Measurements from ENCODE around the gene KBTBD13.
"Not testable (repeated sequence)": the region's sequence is repeated elsewhere in the genome, so short reads cannot be mapped to it uniquely, and the experiment has no call there.

The KBTBD13 gene

GRCh38 chr15:65086680-65087111 is 10.2 kb downstream of the KBTBD13 start:
- peaks cover 5 to 13% (median 9%) of the 10 kb centered on the region in 5 donors for H3K27me3 ChIP-seq (ENCODE audit: control insufficient read depth in 5 of 5, insufficient read depth in 4 of 5, low read length in 5 of 5)
- H3K9me3 ChIP-seq (ENCODE audit: control insufficient read depth in 5 of 5, low read length in 5 of 5): no peaks in the 10 kb centered on the region
- no peak overlapping the region for H3K27ac ChIP-seq (ENCODE audit: low read depth, low read length)
- H3K36me3 ChIP-seq (ENCODE audit: control insufficient read depth in 5 of 5, insufficient read depth in 5 of 5, low read length in 5 of 5): no peaks in the 10 kb centered on the region
- peaks cover 7 to 52% (median 35%) of the 10 kb centered on the region in 5 donors for H3K4me1 ChIP-seq (ENCODE audit: control insufficient read depth in 5 of 5, insufficient read depth in 5 of 5, low read length in 5 of 5)
- H3K4me3 ChIP-seq (ENCODE audit: low read depth in 1 of 5, low read length in 5 of 5): no peak overlapping the region
- no peak overlapping the region for H3K9ac ChIP-seq (ENCODE audit: low read length in 5 of 5)

GRCh38 chr15:65087411-65087810 is 10.9 kb downstream of the KBTBD13 start:
- H3K27ac ChIP-seq (ENCODE audit: low read depth, low read length): peak overlapping the region; percentile 62
- peaks cover 8 to 57% (median 40%) of the 10 kb centered on the region in 5 donors for H3K4me1 ChIP-seq (ENCODE audit: control insufficient read depth in 5 of 5, insufficient read depth in 5 of 5, low read length in 5 of 5)
- H3K36me3 ChIP-seq (ENCODE audit: control insufficient read depth in 5 of 5, insufficient read depth in 5 of 5, low read length in 5 of 5): no peaks in the 10 kb centered on the region
- H3K4me3 ChIP-seq (ENCODE audit: low read depth in 1 of 5, low read length in 5 of 5): no peak overlapping the region
- peak overlapping the region in 1 of 5 donors; percentile 66 for H3K9ac ChIP-seq (ENCODE audit: low read length in 5 of 5)
- H3K9me3 ChIP-seq (ENCODE audit: control insufficient read depth in 5 of 5, low read length in 5 of 5): no peaks in the 10 kb centered on the region
- peaks cover 5 to 9% (median 6%) of the 10 kb centered on the region in 5 donors for H3K27me3 ChIP-seq (ENCODE audit: control insufficient read depth in 5 of 5, insufficient read depth in 4 of 5, low read length in 5 of 5)

GRCh38 chr15:65087873-65088642 is 11.5 kb downstream of the KBTBD13 start:
- Histone ChIP-seq H3K27me3 (ENCODE audit: control insufficient read depth in 5 of 5, insufficient read depth in 4 of 5, low read length in 5 of 5) (peaks cover 0 to 7% (median 3%) of the 10 kb centered on the region in 5 donors), H3K27ac (ENCODE audit: low read depth, low read length) (peak overlapping the region; percentile 62), H3K4me1 (ENCODE audit: control insufficient read depth in 5 of 5, insufficient read depth in 5 of 5, low read length in 5 of 5) (peaks cover 8 to 57% (median 38%) of the 10 kb centered on the region in 5 donors), H3K36me3 (ENCODE audit: control insufficient read depth in 5 of 5, insufficient read depth in 5 of 5, low read length in 5 of 5) (peaks cover 0 to 4% (median 0%) of the 10 kb centered on the region in 5 donors), H3K9ac (ENCODE audit: low read length in 5 of 5) (peak overlapping the region in 2 of 5 donors; percentile 32 to 66), H3K4me3 (ENCODE audit: low read depth in 1 of 5, low read length in 5 of 5) (peak overlapping the region in 2 of 5 donors; percentile 5 to 13), H3K9me3 (ENCODE audit: control insufficient read depth in 5 of 5, low read length in 5 of 5) (no peaks in the 10 kb centered on the region)

- H3K9ac ChIP-seq (ENCODE audit: low read length in 5 of 5): peak overlapping the region in 1 of 5 donors; percentile 66
- H3K4me1 ChIP-seq (ENCODE audit: control insufficient read depth in 5 of 5, insufficient read depth in 5 of 5, low read length in 5 of 5): peaks cover 8 to 57% (median 38%) of the 10 kb centered on the region in 5 donors
- peaks cover 0 to 6% (median 0%) of the 10 kb centered on the region in 5 donors for H3K36me3 ChIP-seq (ENCODE audit: control insufficient read depth in 5 of 5, insufficient read depth in 5 of 5, low read length in 5 of 5)
- H3K4me3 ChIP-seq (ENCODE audit: low read depth in 1 of 5, low read length in 5 of 5): peak overlapping the region in 2 of 5 donors; percentile 6 to 13
- H3K9me3 ChIP-seq (ENCODE audit: control insufficient read depth in 5 of 5, low read length in 5 of 5): no peaks in the 10 kb centered on the region
- peaks cover 0 to 7% (median 0%) of the 10 kb centered on the region in 5 donors for H3K27me3 ChIP-seq (ENCODE audit: control insufficient read depth in 5 of 5, insufficient read depth in 4 of 5, low read length in 5 of 5)
- H3K27ac ChIP-seq (ENCODE audit: low read depth, low read length): peak overlapping the region; percentile 62
These were observed 12.1 kb downstream of the KBTBD13 start for GRCh38 chr15:65088643-65089021.

- peaks cover 8 to 57% (median 38%) of the 10 kb centered on the region in 5 donors for H3K4me1 ChIP-seq (ENCODE audit: control insufficient read depth in 5 of 5, insufficient read depth in 5 of 5, low read length in 5 of 5)
- no peak overlapping the region for H3K9ac ChIP-seq (ENCODE audit: low read length in 5 of 5)
These were observed 12.8 kb downstream of the KBTBD13 start for GRCh38 chr15:65089206-65089824.

GRCh38 chr15:65091946-65092770 is 15.6 kb downstream of the KBTBD13 start:
- H3K27ac ChIP-seq (ENCODE audit: low read depth, low read length): peak overlapping the region; percentile 37
- H3K9me3 ChIP-seq (ENCODE audit: control insufficient read depth in 5 of 5, low read length in 5 of 5): no peaks in the 10 kb centered on the region
- H3K36me3 ChIP-seq (ENCODE audit: control insufficient read depth in 5 of 5, insufficient read depth in 5 of 5, low read length in 5 of 5): peaks cover 0 to 13% (median 7%) of the 10 kb centered on the region in 5 donors

More at GRCh38 chr15:65089206-65089824, 12.8 kb downstream of the KBTBD13 start:
- no peaks in the 10 kb centered on the region for H3K9me3 ChIP-seq (ENCODE audit: control insufficient read depth in 5 of 5, low read length in 5 of 5)
- peak overlapping the region in 1 of 5 donors; percentile 6 for H3K4me3 ChIP-seq (ENCODE audit: low read depth in 1 of 5, low read length in 5 of 5)
- peak overlapping the region; percentile 62 for H3K27ac ChIP-seq (ENCODE audit: low read depth, low read length)
- peaks cover 0 to 7% (median 0%) of the 10 kb centered on the region in 5 donors for H3K27me3 ChIP-seq (ENCODE audit: control insufficient read depth in 5 of 5, insufficient read depth in 4 of 5, low read length in 5 of 5)
- peaks cover 0 to 6% (median 0%) of the 10 kb centered on the region in 5 donors for H3K36me3 ChIP-seq (ENCODE audit: control insufficient read depth in 5 of 5, insufficient read depth in 5 of 5, low read length in 5 of 5)

GRCh38 chr15:65092911-65093792 is 16.6 kb downstream of the KBTBD13 start:
- Histone ChIP-seq H3K27me3 (ENCODE audit: control insufficient read depth in 5 of 5, insufficient read depth in 4 of 5, low read length in 5 of 5) (no peaks in the 10 kb centered on the region), H3K4me1 (ENCODE audit: control insufficient read depth in 5 of 5, insufficient read depth in 5 of 5, low read length in 5 of 5) (peaks cover 4 to 30% (median 26%) of the 10 kb centered on the region in 5 donors), H3K36me3 (ENCODE audit: control insufficient read depth in 5 of 5, insufficient read depth in 5 of 5, low read length in 5 of 5) (peaks cover 1 to 23% (median 17%) of the 10 kb centered on the region in 5 donors), H3K4me3 (ENCODE audit: low read depth in 1 of 5, low read length in 5 of 5) (no peak overlapping the region), H3K27ac (ENCODE audit: low read depth, low read length) (no peak overlapping the region), H3K9me3 (ENCODE audit: control insufficient read depth in 5 of 5, low read length in 5 of 5) (no peaks in the 10 kb centered on the region), H3K9ac (ENCODE audit: low read length in 5 of 5) (no peak overlapping the region)

More at GRCh38 chr15:65091946-65092770, 15.6 kb downstream of the KBTBD13 start:
- Histone ChIP-seq H3K4me3 (ENCODE audit: low read depth in 1 of 5, low read length in 5 of 5) (no peak overlapping the region), H3K4me1 (ENCODE audit: control insufficient read depth in 5 of 5, insufficient read depth in 5 of 5, low read length in 5 of 5) (peaks cover 8 to 40% (median 36%) of the 10 kb centered on the region in 5 donors), H3K9ac (ENCODE audit: low read length in 5 of 5) (peak overlapping the region in 2 of 5 donors; percentile 6 to 35), H3K27me3 (ENCODE audit: control insufficient read depth in 5 of 5, insufficient read depth in 4 of 5, low read length in 5 of 5) (no peaks in the 10 kb centered on the region)

- H3K4me3 ChIP-seq (ENCODE audit: low read depth in 1 of 5, low read length in 5 of 5); H3K9me3 ChIP-seq (ENCODE audit: control insufficient read depth in 5 of 5, low read length in 5 of 5); H3K27ac ChIP-seq (ENCODE audit: low read depth, low read length); H3K9ac ChIP-seq (ENCODE audit: low read length in 5 of 5); H3K27me3 ChIP-seq (ENCODE audit: control insufficient read depth in 5 of 5, insufficient read depth in 4 of 5, low read length in 5 of 5): not testable (repeated sequence)
- Histone ChIP-seq H3K4me1 (ENCODE audit: control insufficient read depth in 5 of 5, insufficient read depth in 5 of 5, low read length in 5 of 5) (peaks cover 2 to 24% (median 20%) of the 10 kb centered on the region in 5 donors), H3K36me3 (ENCODE audit: control insufficient read depth in 5 of 5, insufficient read depth in 5 of 5, low read length in 5 of 5) (peaks cover 6 to 29% (median 22%) of the 10 kb centered on the region in 5 donors)
These were observed 17.2 kb downstream of the KBTBD13 start for GRCh38 chr15:65093793-65094170.

All from subcutaneous abdominal adipose tissue (tissue), 5 donors.